IPS-11a (cell line): ENCODE measurements around the gene ARPIN.
"Not testable (repeated sequence)": the region's sequence is repeated elsewhere in the genome, so short reads cannot be mapped to it uniquely, and the experiment has no call there.

Experiments
- H3K4me3 ChIP-seq: one replicate; pipeline ENCODE4 v1.5.1; 2013; ENCODE audit warnings: low read depth, low read length, control low read depth

ARPIN gene

DNA sequence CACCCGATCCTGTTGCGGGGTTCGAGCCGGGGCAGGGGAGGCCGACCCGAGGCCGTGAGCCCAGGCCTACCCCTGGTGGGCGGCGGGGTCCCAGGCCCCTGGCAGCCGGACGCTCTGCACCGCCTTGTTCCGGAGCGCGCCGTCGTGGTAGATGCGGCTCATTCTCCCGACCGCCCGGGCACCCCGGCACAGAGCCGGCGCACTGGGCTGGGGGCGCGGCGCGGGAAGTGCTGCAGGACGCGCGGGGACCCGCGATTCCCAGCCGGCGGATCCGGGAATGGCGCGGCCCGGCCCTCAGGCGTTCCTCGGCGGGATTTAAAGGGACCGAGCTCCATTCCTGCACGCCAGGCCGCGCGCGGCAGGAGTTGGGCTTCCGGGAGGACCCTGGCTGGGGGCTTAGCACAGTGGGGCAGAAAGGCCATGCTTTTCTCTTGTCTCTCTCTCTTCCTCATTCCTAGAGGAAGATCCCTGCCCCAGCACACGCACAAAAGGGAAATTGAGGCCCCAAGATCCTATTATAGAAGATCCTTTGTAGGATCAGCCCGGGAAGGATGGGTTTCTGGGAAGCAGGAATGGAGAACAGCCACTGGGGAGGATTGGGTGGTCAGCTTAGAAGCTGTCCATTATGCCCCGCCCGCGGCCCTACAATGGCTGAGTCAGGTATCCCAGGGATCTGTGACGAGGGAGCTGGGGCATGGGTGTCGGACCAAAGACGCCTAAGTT lies at the start of gene ARPIN:
Gene ARPIN, minus strand, starts transcription at position 279 of the 723 bp plus-strand sequence. Its CDS starts 117 bp downstream, at position 162.
- H3K4me3 ChIP-seq, result peak within 1 kb of the TSS; percentile 28

DNA sequence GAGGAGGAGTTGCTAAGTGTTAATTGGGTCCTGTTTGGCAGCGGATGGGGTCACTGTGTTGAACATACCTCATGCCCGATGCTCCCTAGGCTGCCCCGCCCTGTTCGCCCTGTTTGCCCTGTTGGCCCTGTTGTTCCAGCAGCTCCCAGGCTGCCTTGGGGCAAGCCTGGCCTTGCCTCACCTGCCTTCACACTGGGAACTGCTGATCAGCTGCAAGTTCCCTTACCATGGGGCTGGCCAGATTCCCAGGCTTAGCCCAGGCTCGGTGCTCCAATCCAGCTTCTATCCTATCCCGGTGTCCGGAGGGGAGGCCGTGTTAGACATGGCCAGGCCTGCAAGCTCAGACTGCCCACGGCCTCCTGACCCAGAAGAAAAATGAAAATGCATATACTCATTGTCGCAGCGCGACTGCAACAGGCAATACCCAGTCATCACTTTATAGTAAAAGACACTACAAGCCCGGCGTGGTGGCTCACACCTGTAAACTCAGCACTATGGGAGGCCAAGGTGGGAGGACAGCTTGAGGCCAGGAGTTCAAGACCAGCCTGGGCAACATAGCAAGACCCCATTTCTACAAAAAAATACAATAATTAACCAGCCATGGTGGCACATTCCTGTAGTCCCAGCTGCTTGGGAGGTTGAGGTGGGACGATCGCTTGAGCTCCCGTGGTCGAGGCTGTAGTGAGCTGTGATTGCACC lies 45.5 kb upstream of the ARPIN start:
- no peak overlapping the region for H3K4me3 ChIP-seq

DNA sequence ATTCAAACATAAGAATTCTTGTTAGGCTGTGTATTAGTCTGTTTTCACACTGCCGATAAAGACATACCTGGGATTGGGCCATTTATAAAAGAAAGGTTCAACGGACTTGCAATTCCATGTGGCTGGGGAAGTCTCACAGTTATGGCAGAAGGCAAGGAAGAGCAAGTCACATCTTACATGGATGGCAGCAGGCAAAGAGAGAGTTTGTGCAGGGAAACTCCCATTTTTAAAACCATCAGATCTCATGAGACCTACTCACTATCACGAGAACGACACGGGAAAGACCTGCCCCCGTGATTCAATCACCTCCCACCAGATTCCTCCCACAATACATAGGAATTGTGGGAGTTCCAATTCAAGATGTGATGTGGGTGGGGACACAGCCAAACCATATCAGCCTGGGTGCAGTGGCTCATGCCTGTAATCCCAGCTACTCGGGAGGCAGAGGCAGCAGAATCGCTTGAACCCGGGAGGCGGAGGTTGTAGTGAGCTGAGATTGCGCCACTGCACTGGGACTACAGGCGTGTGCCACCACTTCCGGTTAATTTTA lies 42.8 kb upstream of the ARPIN start:
- H3K4me3 ChIP-seq, result not testable (repeated sequence)

DNA sequence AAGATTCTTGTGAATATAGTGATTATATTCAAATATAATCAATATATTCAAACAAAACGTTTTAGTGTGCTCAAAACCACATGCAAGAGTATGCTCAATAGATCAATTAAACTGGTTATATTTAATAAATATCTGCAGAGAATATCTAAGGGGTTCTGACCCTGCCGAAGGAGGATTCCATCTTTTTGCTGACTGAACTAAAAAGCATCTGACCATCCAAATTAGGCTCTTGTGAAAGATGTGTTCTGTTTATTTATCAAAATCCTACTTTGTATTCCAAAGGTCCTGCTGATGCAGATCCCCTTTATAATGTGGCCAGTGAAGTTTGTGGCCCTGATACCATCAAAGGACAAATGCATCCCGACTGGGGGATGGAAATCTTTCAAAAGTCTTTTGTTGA lies 41.8 kb upstream of the ARPIN start:
- H3K4me3 ChIP-seq, result no peak overlapping the region

DNA sequence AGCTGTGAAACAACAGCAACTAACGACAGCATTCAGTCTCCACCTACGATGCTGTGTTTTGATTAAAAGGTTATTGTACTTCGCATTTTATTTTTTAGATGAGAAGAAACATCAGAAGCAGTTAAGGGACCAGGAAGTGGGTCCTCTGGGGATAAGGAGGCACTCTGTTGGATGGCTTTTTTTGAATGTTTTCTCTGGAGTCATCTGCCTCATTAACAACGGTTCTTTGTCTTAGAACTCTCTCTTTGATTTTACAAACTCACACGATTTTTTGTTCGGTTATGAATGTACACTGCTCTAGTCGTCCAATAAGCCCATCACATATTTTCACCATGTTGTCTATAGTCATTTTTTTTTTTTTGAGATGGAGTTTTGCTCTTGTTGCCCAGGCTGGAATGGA lies 36.0 kb upstream of the ARPIN start:
- H3K4me3 ChIP-seq, result no peak overlapping the region

DNA sequence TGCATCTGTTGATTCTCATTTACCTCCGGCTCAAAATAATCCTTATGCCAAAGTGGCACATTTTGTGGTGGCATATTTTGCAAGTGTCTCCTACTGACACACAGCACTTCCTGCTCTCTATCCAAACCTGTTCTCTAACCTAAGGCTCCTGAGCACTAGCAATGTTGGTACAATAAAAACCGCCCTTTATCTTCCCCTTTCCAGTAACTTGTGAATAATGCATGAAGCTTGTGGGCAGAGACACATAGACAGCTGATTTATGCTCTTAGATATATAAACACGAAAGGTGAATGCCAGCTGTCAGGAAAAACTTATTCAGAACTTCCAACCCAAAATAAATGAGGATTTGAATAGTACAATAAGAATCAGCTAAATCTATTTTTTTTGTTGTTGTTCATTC lies 34.6 kb upstream of the ARPIN start:
- H3K4me3 ChIP-seq, result no peak overlapping the region

DNA sequence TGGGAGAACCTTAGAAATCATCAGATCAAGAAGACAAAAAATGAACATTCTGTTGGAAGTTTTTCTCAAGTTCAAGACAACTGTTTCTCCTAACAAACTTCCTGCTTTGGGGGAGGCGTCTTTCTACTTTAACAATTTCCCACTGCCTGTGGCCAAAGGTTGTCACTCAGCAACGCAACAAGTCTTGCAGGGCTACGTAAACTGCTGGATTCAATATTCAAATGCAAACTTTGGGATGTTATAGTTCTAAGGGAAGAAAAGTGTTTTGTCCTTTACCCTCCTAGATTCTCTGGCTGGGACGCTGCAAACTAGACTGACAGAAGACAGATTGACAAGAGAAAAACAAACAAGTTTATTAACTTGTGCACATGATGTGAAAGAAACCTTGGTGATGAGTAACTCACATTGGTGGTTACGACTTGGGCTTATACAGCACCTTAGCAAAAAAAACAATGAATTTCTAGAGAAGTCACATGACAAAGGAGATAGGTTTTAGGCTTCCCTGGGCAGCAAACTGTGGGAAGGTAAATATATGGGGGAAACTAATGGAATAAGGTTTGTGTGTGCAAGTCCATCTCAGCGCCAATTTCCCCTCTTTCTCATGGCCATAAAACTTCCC lies 34.0 kb upstream of the ARPIN start:
- H3K4me3 ChIP-seq, result no peak overlapping the region

DNA sequence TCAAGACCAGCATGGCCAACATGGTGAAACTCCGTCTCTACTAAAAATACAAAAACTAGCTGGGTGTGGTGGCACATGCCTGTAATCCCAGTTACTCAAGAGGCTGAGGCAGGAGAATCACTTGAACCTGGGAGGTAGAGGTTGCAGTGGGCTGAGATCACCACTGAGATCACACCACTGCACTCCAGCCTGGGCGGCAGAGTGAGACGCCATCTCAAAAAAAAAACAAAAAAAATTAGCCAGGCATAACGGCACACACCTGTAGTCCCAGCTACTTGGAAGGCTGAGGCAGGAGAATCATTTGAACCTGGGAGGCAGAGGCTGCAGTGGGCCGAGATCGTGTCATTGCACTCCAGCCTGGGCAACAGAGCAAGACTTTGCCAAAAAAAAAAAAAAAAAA lies 31.0 kb upstream of the ARPIN start:
- not testable (repeated sequence) for H3K4me3 ChIP-seq

DNA sequence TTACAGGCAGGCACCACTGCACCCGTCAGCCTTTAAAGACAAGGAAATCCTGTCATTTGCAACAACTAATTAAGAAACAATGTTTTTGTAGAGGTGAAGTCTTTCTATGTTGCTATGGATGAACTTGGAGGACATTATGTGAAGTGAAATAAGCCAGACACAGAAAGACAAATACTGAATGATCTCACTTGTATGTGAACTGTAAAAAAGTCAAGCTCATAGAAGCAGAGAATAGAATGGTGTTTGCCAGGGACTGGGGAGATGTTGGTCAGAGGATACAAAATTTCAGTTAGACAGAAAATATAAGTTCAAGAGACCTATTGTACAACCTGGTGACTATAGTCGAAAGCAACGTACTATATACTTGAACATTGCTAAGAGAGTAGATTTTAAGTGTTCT lies 27.2 kb upstream of the ARPIN start:
- no peak overlapping the region for H3K4me3 ChIP-seq

DNA sequence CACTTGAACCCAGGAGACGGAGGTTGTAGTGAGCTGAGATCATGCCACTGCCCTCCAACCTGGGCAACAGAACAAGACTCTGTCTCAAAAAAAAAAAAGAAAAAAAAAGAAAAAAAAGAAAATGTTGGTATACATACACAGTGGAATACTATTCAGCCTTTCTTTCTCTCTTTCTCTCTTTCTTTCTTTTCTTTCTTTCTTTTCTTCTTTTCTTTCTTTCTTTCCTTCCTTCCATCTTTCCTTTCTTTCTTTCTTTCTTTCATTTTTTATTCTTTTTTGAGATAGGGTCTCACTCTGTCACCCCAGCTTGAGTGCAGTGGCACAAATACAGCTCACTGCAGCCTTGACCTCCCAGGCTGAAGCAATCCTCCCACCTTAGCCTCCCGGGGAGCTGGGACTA lies 26.6 kb upstream of the ARPIN start:
- not testable (repeated sequence) for H3K4me3 ChIP-seq

DNA sequence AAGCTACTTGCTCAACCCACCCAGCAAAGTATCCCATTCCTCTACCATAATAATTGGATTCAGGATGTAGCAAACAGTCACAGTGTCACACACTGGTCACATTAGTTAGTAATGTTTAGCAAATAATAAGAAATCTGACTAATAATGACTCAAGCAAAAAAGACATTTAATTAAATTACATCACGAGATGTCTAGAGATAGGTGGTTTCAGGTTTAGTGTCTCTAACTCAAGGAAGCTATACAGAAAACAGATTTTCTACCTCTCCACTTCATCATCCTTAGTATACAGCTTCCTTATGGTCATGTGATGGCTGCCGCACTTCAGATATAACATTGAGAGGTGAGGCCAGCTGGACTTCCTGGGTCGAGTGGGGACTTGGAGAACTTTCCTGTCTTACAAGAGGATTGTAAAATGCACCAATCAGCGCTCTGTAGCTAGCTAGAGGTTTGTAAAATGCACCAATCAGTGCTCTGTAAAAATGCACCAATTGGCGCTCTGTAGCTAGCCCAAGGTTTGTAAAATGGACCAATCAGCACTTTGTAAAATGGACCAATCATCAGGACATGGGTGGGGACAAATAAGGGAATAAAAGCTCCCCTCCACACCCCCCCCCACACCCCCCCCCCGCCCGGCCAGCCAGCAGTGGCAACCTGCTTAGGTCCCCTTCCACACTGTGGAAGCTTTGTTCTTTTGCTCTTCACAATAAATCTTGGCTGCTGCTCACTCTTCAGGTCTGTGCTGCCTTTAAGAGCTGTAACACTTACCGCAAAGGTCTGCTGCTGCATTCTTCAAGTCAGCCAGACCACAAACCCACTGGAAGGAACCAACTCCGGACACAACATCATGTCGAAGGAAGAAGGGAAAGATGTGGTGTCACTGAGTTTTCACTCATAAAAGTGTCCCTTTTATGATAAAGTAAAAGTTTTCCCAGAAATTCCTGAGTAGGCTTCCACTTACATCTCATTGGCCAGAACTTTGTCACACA lies 24.9 kb upstream of the ARPIN start:
- no peak overlapping the region for H3K4me3 ChIP-seq

DNA sequence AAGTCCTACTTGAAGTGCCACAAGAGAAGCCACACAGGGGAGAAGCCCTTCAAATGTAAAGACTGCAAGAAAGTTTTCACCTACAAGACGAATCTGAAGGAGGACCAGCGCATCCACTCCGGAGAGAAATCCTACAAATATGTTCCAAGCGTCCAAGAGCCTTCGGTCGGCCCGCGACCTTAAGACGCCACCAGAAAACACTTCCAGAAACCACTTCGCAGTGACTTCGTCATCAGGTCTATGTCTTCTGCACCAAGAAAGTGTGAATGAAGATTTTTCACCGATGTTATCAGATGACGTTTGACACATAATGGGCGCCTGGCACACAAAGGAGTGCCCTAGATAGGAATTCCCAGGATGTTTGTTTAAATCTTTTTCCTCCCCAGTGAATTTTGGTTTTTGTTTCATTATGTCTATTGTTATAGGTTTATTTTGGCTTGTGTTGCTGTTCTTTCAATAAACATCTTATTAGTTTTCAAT lies 24.1 kb upstream of the ARPIN start:
- H3K4me3 ChIP-seq, result no peak overlapping the region

DNA sequence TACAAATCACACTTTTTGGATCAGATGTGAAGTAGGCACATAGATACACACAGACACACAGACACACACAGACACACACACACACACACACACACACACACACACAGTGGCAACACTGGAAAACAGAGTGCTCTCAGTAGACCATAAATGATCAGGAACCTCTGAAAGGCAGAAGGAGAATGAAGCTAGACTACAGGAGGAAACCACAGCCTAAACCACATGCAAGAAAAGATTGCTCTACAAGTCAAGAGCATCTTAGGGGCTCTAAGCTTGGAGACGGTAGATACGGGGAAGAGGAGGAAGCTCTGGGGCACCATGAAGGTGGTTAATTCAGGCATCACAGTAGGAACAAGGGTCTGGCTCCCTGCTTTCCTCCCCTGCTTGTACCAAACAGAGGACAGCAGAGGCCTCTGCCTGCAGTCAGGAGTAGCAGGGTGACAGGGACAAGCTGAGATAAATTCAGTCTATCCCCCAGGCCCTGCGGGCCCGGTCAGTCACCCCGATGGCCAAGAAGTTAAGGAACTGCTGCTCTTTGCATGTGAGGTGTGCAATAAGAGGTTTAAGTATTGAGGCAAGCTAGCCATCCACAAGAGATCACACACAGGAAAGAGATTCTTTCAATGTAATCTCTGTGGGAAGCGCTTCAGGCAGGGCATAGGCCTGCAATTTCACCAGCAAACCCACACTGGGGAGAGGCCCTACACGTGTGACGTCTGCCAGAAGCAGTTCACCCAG lies 23.5 kb upstream of the ARPIN start:
- H3K4me3 ChIP-seq, result no peak overlapping the region

DNA sequence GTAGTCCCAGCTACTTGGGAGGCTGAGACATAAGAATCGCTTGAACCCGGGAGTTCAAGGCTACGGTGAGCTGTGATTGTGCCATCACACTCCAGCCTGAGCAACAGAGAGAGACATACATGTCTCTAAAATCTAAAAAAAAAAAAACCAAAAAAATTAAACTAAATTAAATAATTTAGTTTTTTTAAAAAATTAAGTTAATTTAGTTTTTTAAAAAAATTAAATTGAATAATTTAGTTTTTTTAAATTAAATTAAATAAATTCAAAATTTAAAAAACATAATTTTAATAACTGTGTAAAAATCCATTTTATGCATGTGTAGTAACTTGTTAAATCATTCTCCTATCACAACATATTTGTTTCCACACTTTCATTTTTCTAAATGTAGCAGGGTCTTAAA lies 20.1 kb upstream of the ARPIN start:
- no peak overlapping the region for H3K4me3 ChIP-seq

DNA sequence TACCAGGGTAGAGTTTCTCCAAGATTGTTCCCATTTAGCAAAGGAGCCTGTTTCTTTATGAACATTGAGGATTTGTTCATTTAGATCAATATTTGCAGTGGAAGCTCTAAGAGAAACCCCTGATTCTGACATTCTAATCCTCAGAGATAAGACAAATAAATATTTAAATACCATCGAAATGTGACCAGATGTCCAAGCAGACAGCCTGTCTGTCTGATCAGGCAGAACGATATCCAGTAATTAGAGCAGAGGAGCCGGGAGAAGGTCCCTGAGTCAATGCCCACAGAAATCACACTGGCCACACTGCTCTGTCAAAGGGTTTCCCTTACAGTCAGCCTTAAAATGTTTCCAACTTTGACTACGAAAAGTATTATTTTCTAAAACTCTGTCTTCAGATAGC lies 15.7 kb upstream of the ARPIN start:
- H3K4me3 ChIP-seq, result no peak overlapping the region

DNA sequence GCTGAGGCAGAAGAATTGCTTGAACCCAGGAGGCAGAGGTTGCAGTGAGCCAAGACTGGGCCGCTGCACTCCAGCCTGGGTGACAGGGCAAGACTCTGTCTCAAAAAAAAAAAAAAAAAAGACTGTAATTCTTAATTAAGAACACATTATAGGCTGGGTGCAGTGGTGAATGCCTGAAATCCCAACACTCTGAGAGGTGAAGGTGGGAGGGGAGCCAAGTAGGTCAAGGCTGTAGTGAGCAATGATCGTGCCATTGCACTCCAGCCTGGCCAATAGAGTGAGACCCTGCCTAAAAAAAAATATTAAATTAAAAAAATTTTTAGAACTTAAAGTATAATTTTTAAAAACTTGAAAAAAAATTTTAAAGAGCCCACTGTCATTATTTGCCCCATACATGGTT lies 13.4 kb upstream of the ARPIN start:
- H3K4me3 ChIP-seq, result no peak overlapping the region

DNA sequence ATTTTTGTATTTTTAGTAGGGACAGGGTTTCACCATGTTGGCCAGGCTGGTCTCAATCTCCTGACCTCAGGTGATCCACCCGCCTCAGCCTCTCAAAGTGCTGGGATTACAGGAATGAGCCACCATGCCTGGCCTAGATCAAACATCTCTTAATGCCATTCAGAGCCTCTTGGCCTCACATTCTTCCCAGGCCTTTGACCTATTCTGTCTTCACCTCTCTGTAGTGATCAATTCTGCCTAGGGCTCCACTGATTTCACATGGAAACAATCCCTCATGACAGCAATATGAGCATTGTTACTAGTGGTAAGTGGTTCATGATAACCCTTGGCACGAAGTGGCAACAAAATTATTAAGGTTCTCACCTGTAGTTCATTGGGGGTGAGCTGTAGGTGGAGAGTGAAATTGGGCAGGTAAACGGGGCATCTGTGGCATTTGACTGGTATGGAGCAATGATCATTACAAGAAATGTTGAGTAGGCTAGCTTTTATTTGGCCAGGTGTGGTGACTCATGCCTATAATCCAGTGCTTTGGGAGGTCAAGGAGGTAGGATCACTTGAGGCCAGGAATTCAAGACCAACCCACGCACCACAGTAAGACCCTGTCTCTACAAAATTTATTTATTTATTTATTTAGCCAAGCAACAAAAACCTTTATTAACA lies 4.8 kb upstream of the ARPIN start:
- no peak overlapping the region for H3K4me3 ChIP-seq

DNA sequence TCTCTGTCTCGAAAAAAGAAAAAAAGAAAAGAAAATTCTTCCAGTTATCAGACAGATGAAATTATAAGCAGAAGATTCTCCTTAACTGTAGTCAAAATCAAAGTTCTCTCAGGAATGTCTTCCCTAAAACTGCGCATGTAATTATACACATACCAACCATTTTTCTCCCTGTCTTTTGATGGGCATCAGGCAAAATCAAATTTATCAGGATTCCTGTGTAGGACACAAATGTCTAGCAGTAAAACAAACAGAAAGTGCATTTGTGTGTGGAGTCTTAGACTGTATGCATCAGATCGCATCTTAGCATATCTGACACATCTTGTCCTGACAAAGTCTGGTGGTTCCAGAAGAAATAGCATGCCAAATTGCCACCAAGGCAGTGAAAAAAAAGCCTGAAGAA lies 3.9 kb upstream of the ARPIN start:
- no peak overlapping the region for H3K4me3 ChIP-seq

DNA sequence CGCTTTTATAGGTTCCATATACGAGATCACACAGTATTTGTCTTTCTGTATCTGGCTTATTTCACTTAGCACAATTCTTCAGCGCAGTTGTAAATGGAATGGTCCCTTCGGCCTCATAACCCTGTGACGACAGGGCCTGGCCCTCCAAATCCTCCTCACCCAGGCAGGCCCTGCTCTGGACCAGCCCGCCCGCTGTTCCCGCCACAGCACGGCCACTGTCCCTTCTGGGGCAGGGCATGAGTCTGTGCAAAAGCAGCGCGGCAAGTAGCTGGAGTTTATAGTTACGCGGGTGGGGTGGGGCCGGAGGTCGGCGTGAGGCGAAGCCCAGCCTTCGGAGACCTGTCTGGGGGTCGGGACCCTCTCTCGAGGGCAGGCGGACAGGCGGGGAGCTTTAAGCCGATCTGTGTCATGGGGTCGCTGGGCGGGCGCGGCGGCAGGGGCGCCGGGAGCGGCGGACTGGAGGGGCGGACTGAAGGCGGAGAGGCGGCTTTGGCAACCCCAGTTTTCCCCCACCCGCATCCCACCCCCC lies 543 bp downstream of the ARPIN start:
- peak overlapping the region; percentile 28 for H3K4me3 ChIP-seq
